Panc1 (cell line): ENCODE data around the gene GLUL.

Experiments used
- POLR2AphosphoS5 ChIP-seq: IDR thresholded peaks from 2 replicates; pipeline ENCODE4 v1.6.1; 2012; ENCODE audit warnings: mild to moderate bottlenecking, low read depth, low read length, moderate library complexity
- SIN3A ChIP-seq: IDR thresholded peaks from 2 replicates; pipeline ENCODE4 v1.6.1; 2012; ENCODE audit warnings: low read depth, mild to moderate bottlenecking, low read length, moderate library complexity, borderline replicate concordance; ENCODE audit not compliant: insufficient read depth
- TCF7L2 ChIP-seq: IDR thresholded peaks from 2 replicates; pipeline ENCODE4 v1.6.1; 2011; ENCODE audit warnings: mild to moderate bottlenecking, low read depth, low read length, inconsistent platforms
- TF ChIP-seq, protein P1 (sequence below): fragments of 450-650 bp; IDR thresholded peaks from 2 replicates; pipeline ENCODE4 v1.5.1; 2017; ENCODE audit warnings: mild to moderate bottlenecking
- TF ChIP-seq, protein P2 (sequence below), 2 experiments: IDR thresholded peaks; 2 replicates each; pipeline ENCODE4 v1.6.1; 2011 to 2012; ENCODE audit warnings: low read depth in 2 of 2, control low read depth in 1 of 2, low read length in 1 of 2, mild to moderate bottlenecking in 1 of 2, moderate library complexity in 1 of 2; ENCODE audit not compliant: insufficient read depth in 1 of 2

DNA sequence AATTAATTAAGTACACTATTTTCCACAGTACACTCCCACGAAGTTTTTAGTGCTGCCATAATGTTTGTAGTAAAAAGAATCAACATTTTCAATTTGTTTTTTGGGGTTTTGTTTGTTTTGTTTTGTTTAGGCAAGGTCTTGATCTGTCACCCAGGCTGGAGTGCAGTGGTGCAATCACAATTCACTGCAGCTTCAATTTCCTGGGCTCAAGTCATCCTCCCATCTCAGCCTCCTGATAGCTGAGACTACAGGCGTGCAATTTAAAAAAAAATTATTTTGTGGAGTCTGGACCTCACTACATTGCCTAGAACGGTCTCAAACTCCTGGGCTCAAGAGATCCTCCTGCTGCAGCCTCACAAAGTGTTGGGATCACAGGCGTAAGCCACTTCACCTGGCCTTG, 11.4 kb downstream of the GLUL start:
- TF ChIP-seq, protein P1, sequence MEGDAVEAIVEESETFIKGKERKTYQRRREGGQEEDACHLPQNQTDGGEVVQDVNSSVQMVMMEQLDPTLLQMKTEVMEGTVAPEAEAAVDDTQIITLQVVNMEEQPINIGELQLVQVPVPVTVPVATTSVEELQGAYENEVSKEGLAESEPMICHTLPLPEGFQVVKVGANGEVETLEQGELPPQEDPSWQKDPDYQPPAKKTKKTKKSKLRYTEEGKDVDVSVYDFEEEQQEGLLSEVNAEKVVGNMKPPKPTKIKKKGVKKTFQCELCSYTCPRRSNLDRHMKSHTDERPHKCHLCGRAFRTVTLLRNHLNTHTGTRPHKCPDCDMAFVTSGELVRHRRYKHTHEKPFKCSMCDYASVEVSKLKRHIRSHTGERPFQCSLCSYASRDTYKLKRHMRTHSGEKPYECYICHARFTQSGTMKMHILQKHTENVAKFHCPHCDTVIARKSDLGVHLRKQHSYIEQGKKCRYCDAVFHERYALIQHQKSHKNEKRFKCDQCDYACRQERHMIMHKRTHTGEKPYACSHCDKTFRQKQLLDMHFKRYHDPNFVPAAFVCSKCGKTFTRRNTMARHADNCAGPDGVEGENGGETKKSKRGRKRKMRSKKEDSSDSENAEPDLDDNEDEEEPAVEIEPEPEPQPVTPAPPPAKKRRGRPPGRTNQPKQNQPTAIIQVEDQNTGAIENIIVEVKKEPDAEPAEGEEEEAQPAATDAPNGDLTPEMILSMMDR: no peak
- TF ChIP-seq, protein P2, sequence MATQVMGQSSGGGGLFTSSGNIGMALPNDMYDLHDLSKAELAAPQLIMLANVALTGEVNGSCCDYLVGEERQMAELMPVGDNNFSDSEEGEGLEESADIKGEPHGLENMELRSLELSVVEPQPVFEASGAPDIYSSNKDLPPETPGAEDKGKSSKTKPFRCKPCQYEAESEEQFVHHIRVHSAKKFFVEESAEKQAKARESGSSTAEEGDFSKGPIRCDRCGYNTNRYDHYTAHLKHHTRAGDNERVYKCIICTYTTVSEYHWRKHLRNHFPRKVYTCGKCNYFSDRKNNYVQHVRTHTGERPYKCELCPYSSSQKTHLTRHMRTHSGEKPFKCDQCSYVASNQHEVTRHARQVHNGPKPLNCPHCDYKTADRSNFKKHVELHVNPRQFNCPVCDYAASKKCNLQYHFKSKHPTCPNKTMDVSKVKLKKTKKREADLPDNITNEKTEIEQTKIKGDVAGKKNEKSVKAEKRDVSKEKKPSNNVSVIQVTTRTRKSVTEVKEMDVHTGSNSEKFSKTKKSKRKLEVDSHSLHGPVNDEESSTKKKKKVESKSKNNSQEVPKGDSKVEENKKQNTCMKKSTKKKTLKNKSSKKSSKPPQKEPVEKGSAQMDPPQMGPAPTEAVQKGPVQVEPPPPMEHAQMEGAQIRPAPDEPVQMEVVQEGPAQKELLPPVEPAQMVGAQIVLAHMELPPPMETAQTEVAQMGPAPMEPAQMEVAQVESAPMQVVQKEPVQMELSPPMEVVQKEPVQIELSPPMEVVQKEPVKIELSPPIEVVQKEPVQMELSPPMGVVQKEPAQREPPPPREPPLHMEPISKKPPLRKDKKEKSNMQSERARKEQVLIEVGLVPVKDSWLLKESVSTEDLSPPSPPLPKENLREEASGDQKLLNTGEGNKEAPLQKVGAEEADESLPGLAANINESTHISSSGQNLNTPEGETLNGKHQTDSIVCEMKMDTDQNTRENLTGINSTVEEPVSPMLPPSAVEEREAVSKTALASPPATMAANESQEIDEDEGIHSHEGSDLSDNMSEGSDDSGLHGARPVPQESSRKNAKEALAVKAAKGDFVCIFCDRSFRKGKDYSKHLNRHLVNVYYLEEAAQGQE (IDR thresholded peaks at IDR 0.05; ENCODE audit: insufficient read depth in 1 of 2, low read depth in 2 of 2, low read length in 1 of 2): no peak
- TF ChIP-seq POLR2AphosphoS5: no peak
- TF ChIP-seq SIN3A: no peak
- no peak for TF ChIP-seq TCF7L2
